ENCODE measurements around the gene UBE2Z. TPM values are rescaled to one million over a fixed set of nuclear protein-coding genes. Genes with fewer than 3 reads are reported as not detected.

UBE2Z gene
- total and polyA plus RNA-seq, 9 of the 15 experiments (the other 6 are each of a cell fraction or from before 2014, with no cell fraction given) = 11.8 to 89.0 (median 38.2) TPM

GRCh38 chr17:48901241-48901640, 7.0 kb upstream of the UBE2Z start:
- Histone ChIP-seq H3K4me2 (ENCODE audit: insufficient read depth, low read length) (no peak overlapping the region), H3K27me3 (ENCODE audit: control insufficient read depth in 2 of 2, insufficient read depth in 2 of 2, low read length in 2 of 2) (no peaks in the 10 kb centered on the region), H3K36me3 (ENCODE audit: control insufficient read depth, insufficient read depth, low read length) (peaks cover 21% of the 10 kb centered on the region), H3K79me2 (ENCODE audit: control insufficient read depth, insufficient read depth, low read length) (no peaks in the 10 kb centered on the region), H4K20me1 (replicated peaks; ENCODE audit: control insufficient read depth, insufficient read depth, low read length) (no peaks in the 10 kb centered on the region), H3K4me1 (replicated peaks in 1 of 2; ENCODE audit: control insufficient read depth in 2 of 2, insufficient read depth in 2 of 2, low read length in 2 of 2) (no peaks in the 10 kb centered on the region; a peak in 1 of 5 replicates), H2AFZ (ENCODE audit: low read depth, low read length) (no peak overlapping the region), H3K9ac (ENCODE audit: insufficient read depth in 1 of 2, low read depth in 2 of 2, low read length in 2 of 2) (peak overlapping the region in 1 of 2 experiments; percentile 19; a peak in 1 of 4 replicates), H3K4me3 (no peak overlapping the region), H3K27ac (ENCODE audit: extremely low read depth, low read depth, low read length) (no peak overlapping the region), H3K9me3 (replicated peaks; ENCODE audit: control insufficient read depth, insufficient read depth, low read depth, low read length) (no peaks in the 10 kb centered on the region), H3K9me1 (ENCODE audit: control insufficient read depth, insufficient read depth, low read length) (no peaks in the 10 kb centered on the region)
- POLR2A ChIA-PET = interaction anchor here (0.7 to 8.2 kb wide), 2 partner anchors 7 to 9 kb away, joined by 4 to 52 read pairs; partner anchors contain the start of gene ATP5MC1
- 60% methylated on average over 1 of the region's 1 CpG for WGBS (ENCODE audit: insufficient coverage, low coverage, missing lambda C conversion rate)
- ATAC-seq (peak; percentile 46; the same call in 1 of the 3 replicates), FAIRE-seq (no peak), DNase-seq (ENCODE audit: extremely low read depth in 1 of 4, low spot score in 3 of 4) (no peak)
- CTCF ChIA-PET (ENCODE audit: low intra/inter-chr PET ratio) = no interaction called here
- intact Hi-C loops (cut with micrococcal nuclease) = no loop called here
- BruUV-seq (replicated peaks) = no TSS peak
- TF ChIP-seq KDM4B (IDR thresholded peaks at IDR 0.05; ENCODE audit: borderline replicate concordance in 2 of 2, low read depth in 1 of 2) = no peak
- no peak for TF ChIP-seq SMAD4 (CRISPR knock-in tag; conservative IDR thresholded peaks at IDR 0.05)
- in situ Hi-C loops (cut with MboI) = no loop called here

DNA sequence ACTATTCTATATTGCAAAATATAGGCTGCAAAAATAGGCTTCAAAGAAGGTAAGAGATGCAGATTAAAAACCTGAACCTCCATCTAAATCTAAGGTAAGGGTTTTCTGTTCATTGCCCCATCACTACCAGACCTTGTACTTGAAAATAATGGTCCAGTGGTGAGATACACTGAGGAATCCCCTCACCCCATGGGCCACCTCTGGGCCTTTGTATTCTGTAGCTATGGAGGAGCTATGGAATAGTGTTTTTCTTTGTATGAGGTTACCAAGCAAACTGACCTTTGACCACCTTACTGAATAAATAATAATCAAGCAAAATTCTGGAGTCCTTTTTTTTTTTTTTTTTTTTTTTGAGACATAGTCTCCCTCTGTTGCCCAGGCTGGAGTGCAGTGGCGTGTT, 4.8 kb upstream of the UBE2Z start:
- FAIRE-seq (no peak), ATAC-seq (no peak), DNase-seq (ENCODE audit: extremely low read depth in 1 of 4, low spot score in 3 of 4) (no peak)
- Histone ChIP-seq H4K20me1 (replicated peaks; ENCODE audit: control insufficient read depth, insufficient read depth, low read length) (no peaks in the 10 kb centered on the region), H3K4me3 (no peak overlapping the region), H3K9me3 (replicated peaks; ENCODE audit: control insufficient read depth, insufficient read depth, low read depth, low read length) (no peaks in the 10 kb centered on the region), H3K27me3 (ENCODE audit: control insufficient read depth in 2 of 2, insufficient read depth in 2 of 2, low read length in 2 of 2) (no peaks in the 10 kb centered on the region), H3K9me1 (ENCODE audit: control insufficient read depth, insufficient read depth, low read length) (no peaks in the 10 kb centered on the region), H3K9ac (ENCODE audit: insufficient read depth in 1 of 2, low read depth in 2 of 2, low read length in 2 of 2) (no peak overlapping the region), H3K4me2 (ENCODE audit: insufficient read depth, low read length) (no peak overlapping the region), H3K36me3 (ENCODE audit: control insufficient read depth, insufficient read depth, low read length) (peaks cover 2% of the 10 kb centered on the region; the same call in 2 of the 3 replicates), H3K79me2 (ENCODE audit: control insufficient read depth, insufficient read depth, low read length) (peaks cover 8% of the 10 kb centered on the region; the same call in 2 of the 3 replicates), H3K27ac (ENCODE audit: extremely low read depth, low read depth, low read length) (no peak overlapping the region), H3K4me1 (replicated peaks in 1 of 2; ENCODE audit: control insufficient read depth in 2 of 2, insufficient read depth in 2 of 2, low read length in 2 of 2) (peaks cover 0 to 8% of the 10 kb centered on the region in 2 experiments; a peak in 2 of 5 replicates), H2AFZ (ENCODE audit: low read depth, low read length) (no peak overlapping the region)
- in situ Hi-C loops (cut with MboI) = no loop called here
- TF ChIP-seq SRSF3 (IDR thresholded peaks at IDR 0.05; ENCODE audit: insufficient read depth, low read length) = no peak
- no peak for TF ChIP-seq TAF1 (IDR thresholded peaks at IDR 0.05; ENCODE audit: control insufficient read depth, extremely low read depth, insufficient read depth, low read length, severe bottlenecking)
- no peak for TF ChIP-seq U2AF2 (optimal IDR thresholded peaks at IDR 0.05; ENCODE audit: low read depth, low read length)
- TF ChIP-seq ARID4B (CRISPR knock-in tag; IDR thresholded peaks at IDR 0.05) = no peak
- no peak for TF ChIP-seq ZFP30 (CRISPR knock-in tag; IDR thresholded peaks at IDR 0.05; ENCODE audit: borderline replicate concordance)
- intact Hi-C loops (cut with micrococcal nuclease) = no loop called here
- ChIA-PET CTCF (ENCODE audit: low intra/inter-chr PET ratio) (no interaction called here), POLR2A (interaction anchor here (1.6 to 8.2 kb wide), 2 partner anchors 9 to 132 kb away, joined by 3 to 52 read pairs; partner anchors contain the start of gene ATP5MC1)
- 88% methylated on average over 1 of the region's 1 CpG for WGBS (ENCODE audit: insufficient coverage, low coverage, missing lambda C conversion rate)
- no TSS peak for BruUV-seq (replicated peaks)
